ENCODE data around the gene LRTM2.

LRTM2 gene

GRCh38 chr12:1879633-1880032 is 59.3 kb downstream of the LRTM2 start:
- TF ChIP-seq Cebpa-rat (IDR thresholded peaks at IDR 0.05) = no peak
- Histone ChIP-seq H3K27me3 (no peaks in the 10 kb centered on the region), H3K4me3 (no peak overlapping the region), H3K36me3 (peaks cover 61% of the 10 kb centered on the region), H3K4me1 (no peaks in the 10 kb centered on the region), H3K9me3 (0 out of 2 replicates have a peak, but pooled peaks cover 6% of the 10 kb centered on the region), H3K9ac (no peak overlapping the region), H3K27ac (no peak overlapping the region), H4K20me1 (no peaks in the 10 kb centered on the region), H3K4me2 (no peak overlapping the region)

DNA sequence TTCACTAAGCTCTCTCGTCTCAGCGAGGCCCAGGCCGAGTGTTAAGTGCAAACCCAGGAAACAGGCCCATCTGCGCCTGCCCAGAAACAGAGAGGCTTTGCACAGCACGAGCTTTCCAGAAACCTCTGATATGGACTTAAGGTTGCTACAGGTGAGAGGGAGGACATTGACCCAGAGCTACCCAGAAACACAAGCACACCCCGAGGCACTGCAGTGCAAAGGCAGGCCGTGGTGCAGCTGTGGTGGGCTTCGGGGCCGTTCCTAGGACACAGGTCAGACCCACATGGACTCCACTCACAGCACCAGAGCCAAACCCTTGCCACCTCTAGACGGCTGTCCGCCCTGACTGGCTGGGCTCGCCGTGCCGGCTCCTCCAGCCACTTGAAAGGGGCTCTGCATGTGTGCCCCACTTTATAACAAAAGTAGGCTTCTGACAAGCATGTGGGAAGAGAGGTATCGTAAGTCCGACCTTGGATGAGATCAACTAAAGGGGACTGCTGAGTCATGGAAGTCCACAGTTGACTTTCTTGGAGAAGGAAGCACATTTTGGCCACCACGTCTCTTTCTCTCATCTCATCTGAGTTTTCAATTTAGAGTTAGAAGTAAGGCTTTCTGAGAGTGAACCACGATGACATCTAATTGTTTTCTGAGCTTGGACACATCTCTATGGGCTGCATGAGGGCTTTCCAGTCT is 59.9 kb downstream of the LRTM2 start:
- H3K4me3 ChIP-seq = no peak overlapping the region
- no peak for TF ChIP-seq Cebpa-rat (IDR thresholded peaks at IDR 0.05)
- no peaks in the 10 kb centered on the region for H3K27me3 ChIP-seq

GRCh38 chr12:1880876-1881275 is 60.5 kb downstream of the LRTM2 start:
- no peak overlapping the region for H3K27ac ChIP-seq
- H3K9me3 ChIP-seq = 0 out of 2 replicates have a peak, but pooled peaks cover 6% of the 10 kb centered on the region
- no peak overlapping the region for H3K4me2 ChIP-seq
- no peaks in the 10 kb centered on the region for H3K27me3 ChIP-seq
- H3K36me3 ChIP-seq = peaks cover 71% of the 10 kb centered on the region
- no peak overlapping the region for H3K4me3 ChIP-seq
- H3K9ac ChIP-seq = no peak overlapping the region
- no peaks in the 10 kb centered on the region for H3K4me1 ChIP-seq
- no peaks in the 10 kb centered on the region for H4K20me1 ChIP-seq
- no peak for TF ChIP-seq Cebpa-rat (IDR thresholded peaks at IDR 0.05)

More for the DNA sequence above, 59.9 kb downstream of the LRTM2 start:
- no peak overlapping the region for H3K4me2 ChIP-seq
- H3K27ac ChIP-seq = no peak overlapping the region
- H4K20me1 ChIP-seq = no peaks in the 10 kb centered on the region
- H3K4me1 ChIP-seq = no peaks in the 10 kb centered on the region
- peaks cover 66% of the 10 kb centered on the region for H3K36me3 ChIP-seq
- H3K9ac ChIP-seq = no peak overlapping the region
- 0 out of 2 replicates have a peak, but pooled peaks cover 6% of the 10 kb centered on the region for H3K9me3 ChIP-seq

DNA sequence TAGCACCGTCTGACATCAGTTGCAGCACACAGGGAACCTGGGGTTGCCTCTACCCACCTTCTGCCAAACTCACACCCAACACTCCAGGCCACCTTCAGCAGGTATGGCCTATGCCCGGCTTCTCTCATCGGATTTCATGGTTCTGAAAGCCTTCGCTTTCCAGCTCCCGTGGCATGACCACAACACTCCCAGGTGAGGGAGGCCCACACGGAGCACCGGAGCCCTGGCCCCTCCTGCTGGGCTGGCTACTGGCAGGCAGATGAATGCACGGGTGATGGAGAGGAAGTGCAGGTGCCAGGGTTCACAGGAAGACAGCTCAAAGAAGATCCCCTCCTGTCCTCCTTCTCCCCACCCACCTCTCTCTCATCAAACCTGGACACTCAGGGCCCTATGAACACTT is 60.9 kb downstream of the LRTM2 start:
- Histone ChIP-seq H3K36me3 (peaks cover 76% of the 10 kb centered on the region), H3K9me3 (peaks cover 8% of the 10 kb centered on the region; the same call in 1 of the 2 replicates), H3K9ac (no peak overlapping the region), H3K4me2 (no peak overlapping the region), H3K27ac (no peak overlapping the region), H3K4me3 (no peak overlapping the region), H4K20me1 (no peaks in the 10 kb centered on the region), H3K27me3 (no peaks in the 10 kb centered on the region), H3K4me1 (no peaks in the 10 kb centered on the region)
- TF ChIP-seq Cebpa-rat (IDR thresholded peaks at IDR 0.05) = no peak

GRCh38 chr12:1881936-1882335 is 61.6 kb downstream of the LRTM2 start:
- Histone ChIP-seq H3K27me3 (no peaks in the 10 kb centered on the region), H3K4me2 (no peak overlapping the region), H3K4me1 (no peaks in the 10 kb centered on the region), H3K9ac (no peak overlapping the region), H3K27ac (no peak overlapping the region), H3K9me3 (peaks cover 14% of the 10 kb centered on the region), H3K4me3 (no peak overlapping the region), H3K36me3 (peaks cover 82% of the 10 kb centered on the region), H4K20me1 (no peaks in the 10 kb centered on the region)
- no peak for TF ChIP-seq Cebpa-rat (IDR thresholded peaks at IDR 0.05)

GRCh38 chr12:1882405-1882804 is 62.0 kb downstream of the LRTM2 start:
- no peaks in the 10 kb centered on the region for H4K20me1 ChIP-seq
- H3K4me3 ChIP-seq = no peak overlapping the region
- peaks cover 87% of the 10 kb centered on the region for H3K36me3 ChIP-seq
- H3K4me2 ChIP-seq = no peak overlapping the region
- no peaks in the 10 kb centered on the region for H3K4me1 ChIP-seq
- no peaks in the 10 kb centered on the region for H3K27me3 ChIP-seq
- TF ChIP-seq Cebpa-rat (IDR thresholded peaks at IDR 0.05) = no peak
- H3K9me3 ChIP-seq = peaks cover 19% of the 10 kb centered on the region
- no peak overlapping the region for H3K27ac ChIP-seq
- H3K9ac ChIP-seq = no peak overlapping the region

DNA sequence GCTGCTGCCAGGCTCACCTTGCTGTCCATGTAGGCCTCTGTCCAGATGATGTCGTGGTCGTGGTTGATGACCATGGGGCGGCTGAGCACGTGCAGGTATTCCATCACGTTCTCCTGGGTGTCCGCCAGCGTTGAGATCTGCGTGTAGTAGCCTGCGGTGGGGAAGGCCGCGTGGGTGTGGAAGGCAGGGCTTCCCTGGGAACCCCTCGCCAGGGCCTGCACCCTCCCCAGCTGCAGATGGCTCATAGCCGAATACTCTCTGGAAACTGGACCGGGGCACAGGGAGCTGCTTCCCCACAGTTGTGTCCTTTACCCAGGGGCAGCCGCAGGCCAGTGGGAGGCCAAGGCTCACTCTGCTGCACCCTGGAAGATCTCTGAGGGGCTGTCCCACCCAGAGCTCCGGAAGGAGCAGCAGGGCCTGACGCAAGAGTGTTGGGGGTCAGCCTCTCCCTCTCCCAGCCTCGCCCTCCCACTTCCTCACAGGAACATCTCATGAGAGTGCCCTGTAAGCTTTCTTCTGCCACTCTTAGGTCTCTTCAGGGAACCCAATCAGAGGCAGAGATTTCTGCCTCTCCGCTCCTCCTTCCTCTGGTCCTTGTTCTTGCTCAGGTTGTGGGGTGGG is 62.6 kb downstream of the LRTM2 start:
- H3K9ac ChIP-seq = no peak overlapping the region
- no peaks in the 10 kb centered on the region for H3K27me3 ChIP-seq
- H3K4me3 ChIP-seq = no peak overlapping the region
- H3K27ac ChIP-seq = no peak overlapping the region
- peaks cover 88% of the 10 kb centered on the region for H3K36me3 ChIP-seq
- H3K4me1 ChIP-seq = no peaks in the 10 kb centered on the region
- H4K20me1 ChIP-seq = no peaks in the 10 kb centered on the region
- H3K9me3 ChIP-seq = peaks cover 24% of the 10 kb centered on the region
- H3K4me2 ChIP-seq = no peak overlapping the region
- no peak for TF ChIP-seq Cebpa-rat (IDR thresholded peaks at IDR 0.05)

- H3K9ac ChIP-seq = no peak overlapping the region
- H3K36me3 ChIP-seq = peaks cover 88% of the 10 kb centered on the region
- H3K4me2 ChIP-seq = no peak overlapping the region
- H3K27ac ChIP-seq = no peak overlapping the region
- H4K20me1 ChIP-seq = no peaks in the 10 kb centered on the region
- H3K4me3 ChIP-seq = no peak overlapping the region
- no peaks in the 10 kb centered on the region for H3K27me3 ChIP-seq
- H3K4me1 ChIP-seq = no peaks in the 10 kb centered on the region
- no peak for TF ChIP-seq Cebpa-rat (IDR thresholded peaks at IDR 0.05)
- H3K9me3 ChIP-seq = peaks cover 30% of the 10 kb centered on the region
These were observed 63.1 kb downstream of the LRTM2 start for GRCh38 chr12:1883513-1883912.

- Histone ChIP-seq H3K36me3 (peaks cover 85% of the 10 kb centered on the region), H3K4me3 (no peak overlapping the region), H3K9me3 (peaks cover 29% of the 10 kb centered on the region), H3K27me3 (no peaks in the 10 kb centered on the region), H3K27ac (no peak overlapping the region), H3K4me1 (no peaks in the 10 kb centered on the region), H4K20me1 (no peaks in the 10 kb centered on the region), H3K4me2 (no peak overlapping the region), H3K9ac (no peak overlapping the region)
- no peak for TF ChIP-seq Cebpa-rat (IDR thresholded peaks at IDR 0.05)
These were observed 64.3 kb downstream of the LRTM2 start for GRCh38 chr12:1884651-1885050.

GRCh38 chr12:1885082-1885596 is 64.8 kb downstream of the LRTM2 start:
- H3K4me2 ChIP-seq = no peak overlapping the region
- H3K27ac ChIP-seq = no peak overlapping the region
- H4K20me1 ChIP-seq = no peaks in the 10 kb centered on the region
- H3K9ac ChIP-seq = no peak overlapping the region
- H3K4me3 ChIP-seq = no peak overlapping the region
- peaks cover 84% of the 10 kb centered on the region for H3K36me3 ChIP-seq
- no peak for TF ChIP-seq Cebpa-rat (IDR thresholded peaks at IDR 0.05)
- H3K27me3 ChIP-seq = no peaks in the 10 kb centered on the region
- H3K9me3 ChIP-seq = peaks cover 33% of the 10 kb centered on the region
- peaks cover 3% of the 10 kb centered on the region; the same call in 1 of the 2 replicates for H3K4me1 ChIP-seq
